C4-2B (cell line): Measurements from ENCODE around the gene NEB.

Experiments
- H3K27ac ChIP-seq: fragments of 450-650 bp; 2 replicates; pipeline ENCODE4 v1.5.1; 2017
- CTCF ChIP-seq: fragments of 450-650 bp; conservative IDR thresholded peaks from 2 replicates; pipeline ENCODE4 v1.5.1; 2017; ENCODE audit warnings: mild to moderate bottlenecking
- ZFX ChIP-seq: fragments of 450-650 bp; IDR thresholded peaks from 2 replicates; pipeline ENCODE4 v1.6.1; 2017

Gene NEB

GRCh38 chr2:151637271-151637781, 97.0 kb downstream of the NEB start:
- no peak overlapping the region for H3K27ac ChIP-seq
- TF ChIP-seq ZFX (no peak), CTCF (no peak)

- no peak overlapping the region for H3K27ac ChIP-seq
- no peak for TF ChIP-seq CTCF
- no peak for TF ChIP-seq ZFX
These were observed 99.4 kb downstream of the NEB start for GRCh38 chr2:151634736-151635467.

- H3K27ac ChIP-seq = no peak overlapping the region
- TF ChIP-seq ZFX (no peak), CTCF (peak; percentile 65)
These were observed 101.2 kb downstream of the NEB start for GRCh38 chr2:151632993-151633565.

- TF ChIP-seq ZFX = no peak
- no peak for TF ChIP-seq CTCF
- no peak overlapping the region for H3K27ac ChIP-seq
These were observed 103.9 kb downstream of the NEB start for GRCh38 chr2:151630372-151630771.

- no peak for TF ChIP-seq ZFX
- no peak for TF ChIP-seq CTCF
- no peak overlapping the region for H3K27ac ChIP-seq
These were observed 106.9 kb downstream of the NEB start for GRCh38 chr2:151627353-151627752.

- no peak overlapping the region for H3K27ac ChIP-seq
- TF ChIP-seq CTCF = no peak
- no peak for TF ChIP-seq ZFX
These were observed 110.0 kb downstream of the NEB start for GRCh38 chr2:151624271-151624670.

GRCh38 chr2:151623631-151624030, 110.6 kb downstream of the NEB start:
- no peak for TF ChIP-seq ZFX
- TF ChIP-seq CTCF = no peak
- H3K27ac ChIP-seq = no peak overlapping the region
